OCI-LY7 (cell line): ENCODE results near the gene RNASE2.
"Not testable (repeated sequence)": the region's sequence is repeated elsewhere in the genome, so short reads cannot be mapped to it uniquely, and the experiment has no call there.

ENCODE experiments used
- CTCF ChIP-seq: fragments of 200-600 bp; sonication (generic); conservative IDR thresholded peaks from 2 replicates; pipeline ENCODE4 v1.5.1; 2014; ENCODE audit warnings: mild to moderate bottlenecking, antibody characterized with exemption, low read length, moderate library complexity, mixed read lengths
- EZH2phosphoT487 ChIP-seq: fragments of 200-600 bp; sonication (generic); IDR thresholded peaks from 2 replicates; pipeline ENCODE4 v1.6.1; 2018; ENCODE audit warnings: low read depth, borderline replicate concordance, mild to moderate bottlenecking, mixed run types, antibody characterized with exemption, low read length, moderate library complexity, mixed read lengths

- not testable (repeated sequence) for TF ChIP-seq CTCF, EZH2phosphoT487
Measured at GRCh38 chr14:20910822-20911221, 44.5 kb upstream of the RNASE2 start.
